Measurements from ENCODE around the gene EIF2B1. TPM values are rescaled to one million over a fixed set of nuclear protein-coding genes. Genes with fewer than 3 reads are reported as not detected.

Gene EIF2B1
- total and polyA plus RNA-seq, 9 of the 15 experiments (the other 6 are each of a cell fraction or from before 2014, with no cell fraction given), result 35.7 to 195 (median 67.8) TPM

DNA sequence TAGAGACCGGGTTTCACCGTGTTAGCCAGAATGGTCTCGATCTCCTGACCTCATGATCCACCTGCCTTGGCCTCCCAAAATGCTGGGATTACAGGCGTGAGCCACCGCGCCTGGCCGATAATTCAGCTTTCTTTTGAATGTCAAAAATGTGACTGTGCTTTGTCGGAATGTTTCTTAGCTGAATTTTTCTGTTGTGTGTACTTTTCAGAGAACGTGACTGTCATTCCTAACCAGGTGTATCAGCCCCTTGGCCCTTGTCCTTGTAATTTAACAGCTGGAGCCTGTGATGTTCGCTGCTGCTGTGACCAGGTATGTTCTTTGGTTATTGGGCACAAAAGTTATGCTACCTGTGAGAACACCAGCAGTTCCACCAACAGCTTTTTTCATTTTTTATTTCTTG, 45.5 kb upstream of the EIF2B1 start (continued):
- TF ChIP-seq RFX1 (IDR thresholded peaks at IDR 0.05), result no peak
- no peak for TF ChIP-seq SRSF9 (IDR thresholded peaks at IDR 0.05; ENCODE audit: borderline replicate concordance, low read depth, low read length)
- TF ChIP-seq ZNF324 (CRISPR knock-in tag; IDR thresholded peaks at IDR 0.05), result no peak
- no peak for TF ChIP-seq MEF2D (tag; conservative IDR thresholded peaks at IDR 0.05; ENCODE audit: low read depth)

DNA sequence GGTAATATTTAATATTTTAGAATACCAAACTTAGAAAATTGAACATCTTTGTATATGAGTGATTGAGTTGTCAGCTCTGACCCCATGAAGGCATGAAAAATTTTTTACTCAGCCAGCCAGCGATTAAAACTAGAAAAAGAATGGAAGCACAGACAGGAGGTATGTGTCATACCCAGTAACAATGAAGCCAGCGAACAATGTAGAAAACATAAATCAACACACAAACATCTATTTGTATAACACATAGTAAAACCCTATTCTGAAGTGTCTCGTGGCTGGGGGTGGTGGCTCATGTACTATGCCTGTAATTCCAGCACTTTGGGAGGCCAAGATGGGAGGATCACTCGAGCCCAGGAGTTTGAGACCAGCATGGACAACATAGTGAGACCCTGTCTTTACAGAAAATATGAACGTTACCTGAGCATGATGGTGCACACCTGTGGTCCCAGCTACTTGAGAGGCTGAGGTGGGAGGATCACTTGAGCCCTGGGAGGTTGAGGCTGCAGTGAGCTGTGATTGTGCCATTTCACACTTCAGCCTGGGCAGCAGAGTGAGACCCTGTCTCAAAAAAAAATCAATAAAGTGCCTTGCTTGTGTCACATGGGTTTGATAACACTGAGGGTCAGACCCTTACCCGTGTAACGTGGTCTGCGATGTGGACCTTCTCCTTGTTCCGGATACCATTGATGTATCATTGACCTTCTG, 43.3 kb upstream of the EIF2B1 start:
- H3K4me2 ChIP-seq (ENCODE audit: insufficient read depth, low read length), result no peak overlapping the region
- ATAC-seq, result no peak
- H3K9ac ChIP-seq (ENCODE audit: insufficient read depth in 1 of 2, low read depth in 2 of 2, low read length in 2 of 2), result no peak overlapping the region
- no peak overlapping the region for H3K4me3 ChIP-seq
- no peaks in the 10 kb centered on the region for H3K79me2 ChIP-seq (ENCODE audit: control insufficient read depth, insufficient read depth, low read length)
- no peaks in the 10 kb centered on the region for H4K20me1 ChIP-seq (replicated peaks; ENCODE audit: control insufficient read depth, insufficient read depth, low read length)
- H3K27ac ChIP-seq (ENCODE audit: extremely low read depth, low read depth, low read length), result no peak overlapping the region
- WGBS (ENCODE audit: insufficient coverage, low coverage, missing lambda C conversion rate), result 70% methylated on average over 9 of the region's 9 CpGs
- H3K36me3 ChIP-seq (ENCODE audit: control insufficient read depth, insufficient read depth, low read length), result 0 out of 3 replicates have a peak, but pooled peaks cover 2% of the 10 kb centered on the region
- ChIA-PET CTCF (ENCODE audit: low intra/inter-chr PET ratio) (no interaction called here), POLR2A (no interaction called here)
- DNase-seq (ENCODE audit: extremely low read depth in 1 of 4, low spot score in 3 of 4), result no peak
- H2AFZ ChIP-seq (ENCODE audit: low read depth, low read length), result no peak overlapping the region
- H3K4me1 ChIP-seq (replicated peaks in 1 of 2; ENCODE audit: control insufficient read depth in 2 of 2, insufficient read depth in 2 of 2, low read length in 2 of 2), result no peaks in the 10 kb centered on the region; a peak in 2 of 5 replicates
- no peaks in the 10 kb centered on the region for H3K9me3 ChIP-seq (replicated peaks; ENCODE audit: control insufficient read depth, insufficient read depth, low read depth, low read length)
- no peaks in the 10 kb centered on the region for H3K27me3 ChIP-seq (ENCODE audit: control insufficient read depth in 2 of 2, insufficient read depth in 2 of 2, low read length in 2 of 2)
- no peaks in the 10 kb centered on the region for H3K9me1 ChIP-seq (ENCODE audit: control insufficient read depth, insufficient read depth, low read length)
- in situ Hi-C loops (cut with MboI), result no loop called here
- TF ChIP-seq HLTF (IDR thresholded peaks at IDR 0.05) (no peak), CSDE1 (IDR thresholded peaks at IDR 0.05) (no peak), ZNF121 (CRISPR knock-in tag; conservative IDR thresholded peaks at IDR 0.05) (peak; percentile 69; the same call in 1 of the 2 replicates), NR3C1 (CRISPR knock-in tag; IDR thresholded peaks at IDR 0.05) (no peak), ZNF444 (CRISPR knock-in tag; IDR thresholded peaks at IDR 0.05) (no peak), TAF1 (IDR thresholded peaks at IDR 0.05; ENCODE audit: control insufficient read depth, extremely low read depth, insufficient read depth, low read length, severe bottlenecking) (no peak), RBM15 (IDR thresholded peaks at IDR 0.05; ENCODE audit: insufficient read depth, low read length) (no peak)
- TF ChIP-seq, protein P1, sequence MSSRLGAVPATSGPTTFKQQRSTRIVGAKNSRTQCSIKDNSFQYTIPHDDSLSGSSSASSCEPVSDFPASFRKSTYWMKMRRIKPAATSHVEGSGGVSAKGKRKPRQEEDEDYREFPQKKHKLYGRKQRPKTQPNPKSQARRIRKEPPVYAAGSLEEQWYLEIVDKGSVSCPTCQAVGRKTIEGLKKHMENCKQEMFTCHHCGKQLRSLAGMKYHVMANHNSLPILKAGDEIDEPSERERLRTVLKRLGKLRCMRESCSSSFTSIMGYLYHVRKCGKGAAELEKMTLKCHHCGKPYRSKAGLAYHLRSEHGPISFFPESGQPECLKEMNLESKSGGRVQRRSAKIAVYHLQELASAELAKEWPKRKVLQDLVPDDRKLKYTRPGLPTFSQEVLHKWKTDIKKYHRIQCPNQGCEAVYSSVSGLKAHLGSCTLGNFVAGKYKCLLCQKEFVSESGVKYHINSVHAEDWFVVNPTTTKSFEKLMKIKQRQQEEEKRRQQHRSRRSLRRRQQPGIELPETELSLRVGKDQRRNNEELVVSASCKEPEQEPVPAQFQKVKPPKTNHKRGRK (tag; IDR thresholded peaks at IDR 0.05), result no peak
- FAIRE-seq, result no peak
- BruUV-seq (replicated peaks), result no TSS peak
- intact Hi-C loops (cut with micrococcal nuclease), result no loop called here
